AG04449 (cell line): ENCODE data around the gene ZNHIT1.

Experiments used
- CTCF ChIA-PET: fragments of 350-600 bp; formaldehyde crosslinking; extraction: SDS; loops from one replicate; lab custom pipeline; 2021; ENCODE audit warnings: antibody characterized with exemption; lab: Yijun Ruan, JAX
- POLR2A ChIA-PET: fragments of 400-600, 350-600 bp; formaldehyde crosslinking; extraction: SDS; loops from one replicate; lab custom pipeline; 2020; ENCODE audit warnings: antibody characterized with exemption, inconsistent platforms; lab: Yijun Ruan, JAX
- DNase-seq: peaks from one replicate; pipeline ENCODE4 v3.0.0-alpha.2; 2010; ENCODE audit warnings: low read depth, low spot score
- H3K4me3 ChIP-seq: 2 replicates; pipeline ENCODE4 v1.5.1; 2011; ENCODE audit warnings: low read depth, mild to moderate bottlenecking, control low read depth, low read length
- TF ChIP-seq, protein P1 (sequence below): IDR thresholded peaks from one replicate; pipeline ENCODE4 v1.5.1; 2011; ENCODE audit warnings: mild to moderate bottlenecking, moderate library complexity, low read length, control low read depth, inconsistent platforms; ENCODE audit not compliant: insufficient read depth; ENCODE audit errors: missing control alignments

The ZNHIT1 gene

DNA sequence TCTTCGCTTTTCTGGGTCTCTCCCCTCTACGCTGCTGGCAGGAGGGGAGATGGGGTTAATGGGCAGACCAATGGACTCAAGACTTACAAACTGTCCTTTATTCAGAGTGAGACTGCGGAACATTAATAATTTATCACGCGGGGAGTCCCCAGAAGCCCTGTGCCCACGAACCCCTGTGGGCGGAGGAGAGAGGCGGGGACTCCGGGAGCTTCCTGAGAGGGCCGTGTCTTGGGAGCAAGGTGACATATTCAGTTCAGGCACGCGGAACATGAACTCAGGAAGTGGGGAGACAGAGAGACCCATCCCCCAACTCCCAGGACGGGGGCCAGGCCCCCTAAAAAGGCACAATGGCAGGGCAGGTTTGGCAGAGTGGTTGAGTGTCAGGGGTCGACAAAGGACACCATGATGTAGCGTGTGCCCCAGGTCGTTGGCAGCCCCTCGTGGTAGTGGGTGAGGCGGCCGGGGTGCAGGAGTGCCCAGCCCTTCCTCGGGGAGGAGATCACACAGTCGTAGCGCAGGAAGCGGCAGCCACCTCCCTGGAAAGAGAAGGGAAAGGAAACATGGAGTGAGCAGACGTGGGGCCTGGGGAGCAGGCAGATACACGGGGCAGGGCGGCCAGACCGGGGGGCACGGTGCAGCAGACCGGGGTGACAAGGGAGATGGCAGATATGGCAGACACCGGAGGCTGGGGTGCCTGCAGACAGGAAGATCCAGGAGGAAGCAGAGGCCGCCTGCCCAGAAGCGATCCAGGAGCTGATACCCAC, 11.9 kb upstream of the ZNHIT1 start:
- ChIA-PET POLR2A (interaction anchor here (0.7 to 2.0 kb wide), 3 partner anchors 11 to 114 kb away, joined by 3 to 6 read pairs (median 6); partner anchors contain the start of genes PLOD3 and ZNHIT1), CTCF (interaction anchor here (0.6 to 6.6 kb wide), 4 partner anchors 11 to 293 kb away, joined by 3 to 83 read pairs (median 13); partner anchors contain the start of genes PLOD3 and ZNHIT1)
- DNase-seq, result no peak

DNA sequence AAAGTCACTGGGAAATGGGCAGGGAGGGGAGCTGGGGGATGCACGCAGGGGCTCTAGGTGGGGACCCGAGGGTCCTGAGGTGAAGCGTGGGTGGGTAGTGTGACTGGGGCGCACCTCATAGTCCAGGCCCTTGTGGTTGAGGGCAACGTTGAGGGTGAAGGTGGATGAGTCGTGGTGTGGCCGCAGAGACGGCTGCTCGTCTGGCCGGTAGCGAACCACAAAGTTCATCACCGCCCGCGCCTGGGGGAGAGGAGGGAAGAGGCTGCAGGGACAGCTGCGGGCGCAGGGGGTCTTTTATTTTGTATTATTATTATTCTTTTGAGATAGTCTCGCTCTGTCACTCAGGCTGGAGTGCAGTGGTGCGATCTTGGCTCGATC, 11.3 kb upstream of the ZNHIT1 start:
- POLR2A ChIA-PET, result interaction anchor here (2.0 kb wide), 1 partner anchor 11 kb away, joined by 6 read pairs; the partner anchor contains the start of genes PLOD3 and ZNHIT1
- H3K4me3 ChIP-seq, result no peak overlapping the region
- no peak for DNase-seq
- CTCF ChIA-PET, result interaction anchor here (1.4 kb wide), 1 partner anchor 11 kb away, joined by 5 read pairs; the partner anchor contains the start of genes PLOD3 and ZNHIT1
- TF ChIP-seq, protein P1, sequence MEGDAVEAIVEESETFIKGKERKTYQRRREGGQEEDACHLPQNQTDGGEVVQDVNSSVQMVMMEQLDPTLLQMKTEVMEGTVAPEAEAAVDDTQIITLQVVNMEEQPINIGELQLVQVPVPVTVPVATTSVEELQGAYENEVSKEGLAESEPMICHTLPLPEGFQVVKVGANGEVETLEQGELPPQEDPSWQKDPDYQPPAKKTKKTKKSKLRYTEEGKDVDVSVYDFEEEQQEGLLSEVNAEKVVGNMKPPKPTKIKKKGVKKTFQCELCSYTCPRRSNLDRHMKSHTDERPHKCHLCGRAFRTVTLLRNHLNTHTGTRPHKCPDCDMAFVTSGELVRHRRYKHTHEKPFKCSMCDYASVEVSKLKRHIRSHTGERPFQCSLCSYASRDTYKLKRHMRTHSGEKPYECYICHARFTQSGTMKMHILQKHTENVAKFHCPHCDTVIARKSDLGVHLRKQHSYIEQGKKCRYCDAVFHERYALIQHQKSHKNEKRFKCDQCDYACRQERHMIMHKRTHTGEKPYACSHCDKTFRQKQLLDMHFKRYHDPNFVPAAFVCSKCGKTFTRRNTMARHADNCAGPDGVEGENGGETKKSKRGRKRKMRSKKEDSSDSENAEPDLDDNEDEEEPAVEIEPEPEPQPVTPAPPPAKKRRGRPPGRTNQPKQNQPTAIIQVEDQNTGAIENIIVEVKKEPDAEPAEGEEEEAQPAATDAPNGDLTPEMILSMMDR, result no peak

More for the DNA sequence above, 11.9 kb upstream of the ZNHIT1 start:
- no peak overlapping the region for H3K4me3 ChIP-seq
- TF ChIP-seq, protein P1, result no peak

DNA sequence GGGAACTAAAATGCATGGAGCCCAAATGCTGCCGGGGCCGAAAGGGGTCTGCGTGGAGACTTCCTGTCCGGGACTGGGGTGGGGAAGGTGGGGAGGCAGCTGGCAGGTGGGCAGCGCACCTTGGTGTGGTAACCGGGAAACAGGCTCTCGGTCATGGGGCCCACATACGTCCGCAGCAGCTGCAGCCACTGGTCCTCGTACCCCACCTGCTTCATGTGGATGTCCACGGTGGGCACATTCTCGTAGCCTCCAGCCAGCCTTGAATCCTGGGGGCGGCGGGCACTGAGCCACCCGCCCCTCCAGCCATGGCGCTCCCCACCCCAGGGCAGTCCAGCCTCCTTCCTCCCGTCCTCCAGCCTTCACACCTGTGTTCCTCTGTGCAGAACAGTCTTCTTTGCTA, 10.5 kb upstream of the ZNHIT1 start:
- TF ChIP-seq, protein P1, result no peak
- H3K4me3 ChIP-seq, result no peak overlapping the region
- CTCF ChIA-PET, result interaction anchor here (0.9 to 2.4 kb wide), 3 partner anchors 10 to 15 kb away, joined by 3 to 20 read pairs (median 5); partner anchors contain the start of genes PLOD3 and ZNHIT1
- POLR2A ChIA-PET, result interaction anchor here (2.0 kb wide), 1 partner anchor 10 kb away, joined by 6 read pairs; the partner anchor contains the start of genes PLOD3 and ZNHIT1
- no peak for DNase-seq

DNA sequence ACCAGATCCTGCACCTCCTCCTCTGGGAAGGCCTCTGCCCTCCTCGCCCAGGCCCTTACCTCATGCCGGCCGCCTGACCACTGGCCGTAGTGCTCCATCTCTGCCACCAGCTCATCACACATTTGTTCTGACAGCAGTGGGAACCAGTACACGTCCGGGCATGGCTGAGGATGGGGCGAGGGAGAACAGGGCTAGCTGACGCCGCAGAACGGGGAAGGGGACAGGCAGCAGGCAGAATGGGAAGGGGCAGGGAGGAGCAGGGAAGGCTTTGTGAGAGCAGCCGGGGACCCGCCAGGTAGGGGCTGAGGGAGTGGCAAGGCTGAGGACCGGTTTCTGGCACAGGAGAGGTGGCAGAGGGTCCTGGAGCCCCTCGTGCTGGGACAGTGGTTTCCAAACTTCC, 9.2 kb upstream of the ZNHIT1 start:
- TF ChIP-seq, protein P1, result no peak
- DNase-seq, result no peak
- CTCF ChIA-PET, result interaction anchor here (1.1 to 2.4 kb wide), 3 partner anchors 17 to 74 kb away, joined by 3 to 20 read pairs (median 6); no protein-coding TSS in a partner anchor
- no peak overlapping the region for H3K4me3 ChIP-seq
- POLR2A ChIA-PET, result interaction anchor here (0.7 kb wide), 2 partner anchors 8 to 24 kb away, joined by 3 read pairs; partner anchors contain the start of gene PLOD3

DNA sequence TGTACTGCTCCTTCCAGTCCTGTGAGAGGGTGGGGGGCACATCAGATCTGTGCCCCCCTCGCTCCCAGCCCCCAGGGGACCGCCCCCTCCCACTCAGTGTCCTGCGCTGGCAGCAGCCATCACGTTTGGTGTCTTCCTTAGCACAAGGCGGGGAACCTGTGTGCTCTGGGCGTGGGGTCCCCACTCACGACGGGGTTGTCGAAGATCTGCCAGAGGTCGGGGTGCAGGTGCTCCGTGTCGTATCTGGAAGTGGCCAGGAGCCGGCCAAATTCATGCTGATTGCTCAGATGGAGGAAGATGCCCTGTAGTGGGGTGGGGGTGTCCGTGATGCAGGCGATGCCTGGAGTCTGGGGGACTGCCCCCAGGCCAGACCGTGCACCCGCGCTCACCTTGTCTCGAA, 7.8 kb upstream of the ZNHIT1 start:
- DNase-seq, result no peak
- TF ChIP-seq, protein P1, result no peak
- POLR2A ChIA-PET, result no interaction called here
- H3K4me3 ChIP-seq, result no peak overlapping the region
- CTCF ChIA-PET, result interaction anchor here (0.6 to 9.8 kb wide), 6 partner anchors 8 to 73 kb away, joined by 3 to 105 read pairs (median 4); partner anchors contain the start of genes MOGAT3 and ZNHIT1

DNA sequence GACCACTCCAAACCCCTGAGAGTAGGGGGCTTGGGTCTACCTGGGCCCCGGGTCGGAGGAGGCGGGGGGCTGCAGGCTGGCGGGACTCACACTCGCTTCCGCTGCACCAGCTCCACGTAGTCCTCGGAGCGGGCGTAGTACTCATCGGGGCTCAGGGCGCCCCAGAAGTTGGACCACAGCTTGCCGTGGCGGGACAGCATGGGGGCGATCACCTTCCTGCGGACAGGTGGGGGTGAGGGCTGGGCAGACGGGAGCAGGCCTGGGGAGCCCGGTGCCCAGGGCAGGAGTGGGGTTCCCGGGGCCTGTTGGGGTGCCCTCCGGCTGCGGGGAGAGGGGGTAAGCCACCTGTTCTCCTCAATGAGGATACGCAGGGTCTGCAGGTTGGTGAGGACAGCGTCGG, 6.5 kb upstream of the ZNHIT1 start:
- no peak overlapping the region for H3K4me3 ChIP-seq
- ChIA-PET POLR2A (no interaction called here), CTCF (interaction anchor here (1.6 to 9.8 kb wide), 3 partner anchors 18 to 71 kb away, joined by 4 to 105 read pairs (median 5); no protein-coding TSS in a partner anchor)
- TF ChIP-seq, protein P1, result no peak
- DNase-seq, result no peak
